DOHH2 (cell line): Measurements from ENCODE around the gene MEPE.

Source experiments
- H3F3A ChIP-seq: fragments of 200-600 bp; sonication (generic), shearing (Covaris generic); 2 replicates; pipeline ENCODE4 v1.6.0; 2016; ENCODE audit warnings: antibody characterized with exemption, mild to moderate bottlenecking; ENCODE audit not compliant: control insufficient read depth, insufficient read depth
- H3K27ac ChIP-seq: fragments of 200-600 bp; sonication (generic); 2 replicates; pipeline ENCODE4 v1.5.1; 2014; ENCODE audit warnings: low read depth, mild to moderate bottlenecking, low read length, moderate library complexity
- H3K27me3 ChIP-seq: fragments of 200-600 bp; sonication (generic); 2 replicates; pipeline ENCODE4 v1.6.1; 2014; ENCODE audit warnings: mild to moderate bottlenecking, low read length, mixed read lengths; ENCODE audit not compliant: control insufficient read depth
- H3K36me3 ChIP-seq: fragments of 200-600 bp; sonication (generic); 2 replicates; pipeline ENCODE4 v1.6.1; 2014; ENCODE audit warnings: mild to moderate bottlenecking, low read length, moderate library complexity, mixed read lengths; ENCODE audit not compliant: control insufficient read depth
- H3K4me1 ChIP-seq: fragments of 200-600 bp; sonication (generic); 2 replicates; pipeline ENCODE4 v1.6.1; 2014; ENCODE audit warnings: mild to moderate bottlenecking, low read length, mixed read lengths; ENCODE audit not compliant: control insufficient read depth
- H3K4me2 ChIP-seq: fragments of 200-600 bp; sonication (generic); 2 replicates; pipeline ENCODE4 v1.6.0; 2014; ENCODE audit warnings: mild to moderate bottlenecking, low read length, moderate library complexity
- H3K4me3 ChIP-seq: fragments of 200-600 bp; sonication (generic); 2 replicates; pipeline ENCODE4 v1.5.1; 2014; ENCODE audit warnings: mild to moderate bottlenecking, low read length, mixed read lengths
- H3K79me2 ChIP-seq: fragments of 200-600 bp; sonication (generic); 2 replicates; pipeline ENCODE4 v1.6.1; 2014; ENCODE audit warnings: mild to moderate bottlenecking, low read length, mixed read lengths; ENCODE audit not compliant: control insufficient read depth
- H3K9me2 ChIP-seq: fragments of 200-600 bp; sonication (generic); replicated peaks from 2 replicates; pipeline ENCODE4 v1.6.1; 2014; ENCODE audit warnings: mild to moderate bottlenecking, low read length, mixed read lengths; ENCODE audit not compliant: control insufficient read depth
- H3K9me3 ChIP-seq: fragments of 200-600 bp; sonication (generic); 2 replicates; pipeline ENCODE4 v1.6.1; 2014; ENCODE audit warnings: antibody characterized with exemption, low read length, mixed read lengths; ENCODE audit not compliant: control insufficient read depth, insufficient read depth
- H4K20me1 ChIP-seq: fragments of 200-600 bp; sonication (generic); 2 replicates; pipeline ENCODE4 v1.6.0; 2014; ENCODE audit warnings: low read depth, mild to moderate bottlenecking, antibody characterized with exemption, low read length, moderate library complexity; ENCODE audit not compliant: control insufficient read depth, insufficient read depth
- EZH2phosphoT487 ChIP-seq: fragments of 200-600 bp; sonication (generic); IDR thresholded peaks from 2 replicates; pipeline ENCODE4 v1.6.1; 2017; ENCODE audit warnings: borderline replicate concordance, mild to moderate bottlenecking, antibody characterized with exemption, low read length, moderate library complexity, mixed read lengths
- TF ChIP-seq, protein P1 (sequence below): fragments of 200-600 bp; sonication (generic); IDR thresholded peaks from one replicate; pipeline ENCODE4 v1.5.1; 2014; ENCODE audit warnings: antibody characterized with exemption, mild to moderate bottlenecking, low read depth, low read length; ENCODE audit not compliant: poor library complexity, severe bottlenecking

MEPE gene

GRCh38 chr4:87823724-87824123 is 9.0 kb upstream of the MEPE start:
- TF ChIP-seq, protein P1, sequence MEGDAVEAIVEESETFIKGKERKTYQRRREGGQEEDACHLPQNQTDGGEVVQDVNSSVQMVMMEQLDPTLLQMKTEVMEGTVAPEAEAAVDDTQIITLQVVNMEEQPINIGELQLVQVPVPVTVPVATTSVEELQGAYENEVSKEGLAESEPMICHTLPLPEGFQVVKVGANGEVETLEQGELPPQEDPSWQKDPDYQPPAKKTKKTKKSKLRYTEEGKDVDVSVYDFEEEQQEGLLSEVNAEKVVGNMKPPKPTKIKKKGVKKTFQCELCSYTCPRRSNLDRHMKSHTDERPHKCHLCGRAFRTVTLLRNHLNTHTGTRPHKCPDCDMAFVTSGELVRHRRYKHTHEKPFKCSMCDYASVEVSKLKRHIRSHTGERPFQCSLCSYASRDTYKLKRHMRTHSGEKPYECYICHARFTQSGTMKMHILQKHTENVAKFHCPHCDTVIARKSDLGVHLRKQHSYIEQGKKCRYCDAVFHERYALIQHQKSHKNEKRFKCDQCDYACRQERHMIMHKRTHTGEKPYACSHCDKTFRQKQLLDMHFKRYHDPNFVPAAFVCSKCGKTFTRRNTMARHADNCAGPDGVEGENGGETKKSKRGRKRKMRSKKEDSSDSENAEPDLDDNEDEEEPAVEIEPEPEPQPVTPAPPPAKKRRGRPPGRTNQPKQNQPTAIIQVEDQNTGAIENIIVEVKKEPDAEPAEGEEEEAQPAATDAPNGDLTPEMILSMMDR, result no peak
- no peak for TF ChIP-seq EZH2phosphoT487
- H3K27me3 ChIP-seq, result no peaks in the 10 kb centered on the region
- H3K4me3 ChIP-seq, result no peak overlapping the region
- H3F3A ChIP-seq, result no peaks in the 10 kb centered on the region
- H3K4me2 ChIP-seq, result no peak overlapping the region
- no peaks in the 10 kb centered on the region for H3K79me2 ChIP-seq
- H3K4me1 ChIP-seq, result peaks cover 5% of the 10 kb centered on the region
- no peaks in the 10 kb centered on the region for H4K20me1 ChIP-seq
- no peaks in the 10 kb centered on the region for H3K9me3 ChIP-seq
- no peaks in the 10 kb centered on the region for H3K9me2 ChIP-seq
- no peak overlapping the region for H3K27ac ChIP-seq
- no peaks in the 10 kb centered on the region for H3K36me3 ChIP-seq

GRCh38 chr4:87824352-87824751 is 8.4 kb upstream of the MEPE start:
- Histone ChIP-seq H3K27ac (no peak overlapping the region), H3K4me1 (peaks cover 5% of the 10 kb centered on the region), H3K9me3 (no peaks in the 10 kb centered on the region), H4K20me1 (no peaks in the 10 kb centered on the region), H3K27me3 (no peaks in the 10 kb centered on the region), H3K4me3 (no peak overlapping the region), H3K79me2 (no peaks in the 10 kb centered on the region), H3F3A (no peaks in the 10 kb centered on the region), H3K4me2 (no peak overlapping the region), H3K9me2 (no peaks in the 10 kb centered on the region), H3K36me3 (no peaks in the 10 kb centered on the region)
- TF ChIP-seq, protein P1, result no peak
- TF ChIP-seq EZH2phosphoT487, result no peak

GRCh38 chr4:87834401-87834800 is 1.6 kb downstream of the MEPE start:
- Histone ChIP-seq H3K4me3 (no peak overlapping the region), H3K4me1 (no peaks in the 10 kb centered on the region), H3K4me2 (no peak overlapping the region), H3K9me3 (no peaks in the 10 kb centered on the region), H3F3A (no peaks in the 10 kb centered on the region), H3K36me3 (no peaks in the 10 kb centered on the region), H3K27me3 (no peaks in the 10 kb centered on the region; the same call in 1 of the 2 replicates), H3K9me2 (no peaks in the 10 kb centered on the region), H4K20me1 (no peaks in the 10 kb centered on the region), H3K79me2 (no peaks in the 10 kb centered on the region), H3K27ac (no peak overlapping the region)
- no peak for TF ChIP-seq EZH2phosphoT487
- TF ChIP-seq, protein P1, result no peak
